Glomerular visceral epithelial cell (primary cell): ENCODE measurements around the gene FNDC10.

Experiments
- DNase-seq: peaks from one replicate; pipeline ENCODE4 v3.0.0-alpha.2; 2016; ENCODE audit errors: extremely low spot score

The FNDC10 gene

DNA sequence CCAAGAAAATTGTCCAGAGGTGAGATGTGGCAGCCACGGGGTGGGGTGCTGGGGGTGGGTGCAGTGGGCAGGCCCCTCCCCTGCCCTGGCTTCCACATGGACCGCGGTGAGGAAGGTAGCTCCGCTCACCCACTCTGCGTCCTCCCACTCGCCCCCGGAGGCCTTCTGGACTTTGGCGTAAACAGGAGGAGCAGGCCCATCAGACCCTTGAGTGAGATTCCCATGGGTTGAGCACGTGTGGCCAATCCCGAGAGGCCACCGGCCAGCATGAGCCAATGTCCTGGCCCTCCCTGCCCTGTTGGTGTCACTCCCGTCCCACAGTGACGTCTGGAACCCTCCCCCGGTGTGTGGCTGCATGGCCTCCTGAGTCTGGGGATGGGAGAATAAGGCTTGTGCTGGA, 51.3 kb downstream of the FNDC10 start:
- DNase-seq = no peak
